Measurements from ENCODE around the gene GPR176.
"Not testable (repeated sequence)": the region's sequence is repeated elsewhere in the genome, so short reads cannot be mapped to it uniquely, and the experiment has no call there.

Gene GPR176

DNA sequence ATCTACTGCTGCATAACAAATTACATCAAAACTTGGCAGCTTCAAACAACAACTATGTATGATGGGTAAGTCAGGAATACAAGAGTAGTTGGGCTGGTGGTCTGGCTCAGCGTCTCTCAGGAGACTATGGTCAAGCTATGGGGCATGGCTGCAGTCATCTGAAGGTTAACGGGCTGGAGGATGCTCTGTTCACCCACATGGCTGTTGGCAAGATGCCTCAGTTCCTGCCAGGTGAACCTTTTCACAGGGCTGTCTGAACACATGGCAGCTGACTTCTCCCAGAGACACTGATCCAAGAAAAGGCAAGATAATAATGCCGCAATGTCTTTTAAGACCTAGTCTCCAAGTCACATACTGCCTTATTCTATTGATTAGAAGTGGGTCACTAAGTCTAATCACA lies 63.7 kb downstream of the GPR176 start:
- no peak for DNase-seq (ENCODE audit: low read depth in 2 of 2)

DNA sequence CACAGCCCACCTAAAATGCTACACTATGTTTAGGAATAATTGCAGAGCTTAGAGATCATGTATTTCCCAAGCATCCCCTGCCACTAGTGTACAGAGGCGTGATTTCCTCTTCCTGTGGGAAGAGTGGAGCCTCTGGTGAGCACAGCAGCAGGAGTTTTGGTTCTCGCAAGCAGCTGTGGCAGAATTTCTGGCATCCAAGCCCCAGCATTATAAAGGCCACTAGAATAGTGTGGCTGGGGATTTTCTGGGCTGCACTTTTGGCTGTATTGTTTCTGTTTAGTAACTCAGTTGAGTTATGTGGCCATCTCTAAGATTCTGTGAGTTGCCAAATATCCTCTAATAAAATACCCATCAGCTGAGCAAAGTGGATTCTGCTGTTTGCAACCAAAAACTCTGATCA lies 64.7 kb downstream of the GPR176 start:
- no peak for DNase-seq (ENCODE audit: low read depth in 2 of 2)

DNA sequence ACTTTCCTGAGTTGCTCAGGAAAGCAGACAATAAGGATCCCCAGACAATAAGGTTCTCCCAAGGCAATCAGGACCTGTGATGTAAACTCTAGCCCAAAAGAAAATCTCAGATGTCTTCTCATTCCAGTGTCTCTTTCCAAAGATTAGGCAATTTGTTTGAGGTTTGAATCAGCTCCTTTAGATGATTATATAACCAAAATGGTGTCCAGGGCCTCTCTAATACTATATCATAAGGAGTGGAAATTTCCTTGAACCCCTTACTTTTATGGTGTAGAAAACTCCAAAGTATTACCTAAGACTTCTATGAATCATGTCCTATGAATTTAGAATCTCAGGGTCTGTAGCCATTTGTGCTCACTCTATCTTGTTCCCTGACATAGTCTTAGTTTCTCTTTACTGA lies 65.9 kb downstream of the GPR176 start:
- no peak for DNase-seq (ENCODE audit: low read depth in 2 of 2)

DNA sequence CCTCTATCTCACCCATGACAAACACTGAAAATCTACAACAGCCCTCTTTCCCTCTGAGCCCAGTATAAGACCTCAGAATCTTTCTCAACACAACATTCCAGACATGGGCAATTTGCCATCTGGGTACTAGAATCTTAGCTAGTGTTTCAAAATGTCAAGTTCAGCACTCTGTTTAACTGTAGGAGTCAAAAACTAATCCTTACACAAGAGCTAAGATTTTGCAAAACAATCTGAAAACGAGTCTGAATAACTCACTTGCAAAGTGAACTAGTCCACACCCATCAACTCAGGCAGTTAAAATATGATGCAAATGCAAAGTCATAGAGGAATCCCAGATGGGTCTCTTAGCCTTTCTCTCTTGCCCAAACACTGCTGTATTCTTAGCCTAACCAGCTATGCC lies 67.8 kb downstream of the GPR176 start:
- no peak for DNase-seq (ENCODE audit: low read depth in 2 of 2)

DNA sequence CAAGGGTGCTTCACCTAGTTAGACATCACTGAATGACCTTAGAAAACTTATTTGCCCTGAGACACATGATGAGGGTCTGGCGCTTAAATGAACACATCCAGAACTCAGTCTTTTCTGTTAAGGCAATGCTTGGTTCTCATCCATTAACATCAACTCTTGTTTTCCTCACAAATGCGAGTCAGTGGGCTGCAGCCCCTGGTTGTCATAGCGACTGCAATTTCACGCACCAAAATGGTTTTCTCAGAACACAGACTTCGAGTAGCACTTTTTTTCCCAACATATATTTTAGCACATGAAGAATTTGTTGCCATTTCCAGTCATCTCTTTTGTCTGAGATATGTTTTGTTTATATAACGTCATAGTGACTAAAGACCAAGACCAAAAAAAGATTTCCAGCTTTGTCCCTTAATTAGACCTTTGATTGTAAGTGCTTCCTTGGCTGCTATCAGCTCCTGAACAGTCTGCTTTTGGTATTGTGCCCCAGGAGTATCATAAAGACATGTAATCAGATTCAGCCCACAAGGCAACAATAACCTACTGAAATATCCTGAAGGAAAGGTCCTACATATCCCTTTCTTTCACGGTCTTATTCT lies 68.5 kb downstream of the GPR176 start:
- no peak for DNase-seq (ENCODE audit: low read depth in 2 of 2)

DNA sequence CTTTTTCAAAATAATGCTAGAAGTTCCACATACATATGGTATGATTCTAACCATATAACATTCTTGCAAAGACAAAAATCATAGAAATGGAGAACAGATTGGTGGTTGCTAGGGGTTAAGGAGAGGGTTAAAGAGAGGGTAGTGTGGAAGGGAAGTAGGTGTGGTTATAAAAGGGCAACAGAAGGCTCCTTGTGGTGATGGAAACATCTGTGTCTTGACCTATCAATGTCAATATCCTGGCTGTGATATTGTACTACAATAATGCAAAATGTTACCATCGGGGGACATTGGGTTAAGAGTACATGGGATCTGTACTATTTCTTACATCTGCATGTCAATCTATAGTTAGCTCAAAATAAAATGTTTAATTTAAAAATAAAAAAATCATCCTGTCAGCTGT lies 69.6 kb downstream of the GPR176 start:
- no peak for DNase-seq (ENCODE audit: low read depth in 2 of 2)

DNA sequence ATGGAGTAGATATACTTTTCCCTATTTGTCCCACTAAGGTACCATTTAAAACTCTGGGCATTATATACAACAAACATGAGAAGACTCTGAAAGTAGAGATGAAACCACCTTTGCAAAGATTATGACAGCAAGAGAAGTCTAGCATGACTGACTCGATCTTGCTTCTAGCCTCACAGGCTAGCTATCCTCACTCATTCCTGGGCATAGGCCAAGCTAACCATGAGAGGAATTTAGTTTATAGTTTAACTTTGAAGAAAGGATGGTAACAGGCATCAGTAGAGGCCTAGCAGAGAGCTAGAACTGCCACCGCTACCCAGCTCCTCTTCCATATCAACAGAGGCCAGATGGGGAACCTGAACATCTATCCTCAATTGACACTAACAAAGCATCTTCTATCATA lies 74.0 kb downstream of the GPR176 start:
- DNase-seq (ENCODE audit: low read depth in 2 of 2): no peak

DNA sequence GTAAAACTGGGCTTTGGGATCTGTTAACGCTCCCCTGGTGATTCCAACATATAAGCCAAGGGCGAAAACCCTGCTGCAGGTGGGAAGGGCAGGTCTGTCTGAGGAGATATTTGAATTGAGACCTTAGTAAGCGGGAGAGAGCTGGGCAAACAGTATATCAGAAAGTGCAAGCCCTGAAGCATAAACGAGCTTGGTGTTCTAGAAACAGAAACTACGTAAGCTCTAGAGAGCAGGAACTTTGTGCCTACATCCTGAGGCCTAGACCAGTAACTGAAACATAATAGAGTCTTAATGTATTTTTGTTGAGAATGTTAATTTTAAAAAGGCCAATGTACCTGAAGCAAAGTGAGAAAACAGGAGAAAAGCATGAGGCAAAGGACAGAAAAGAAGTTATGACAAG lies 74.5 kb downstream of the GPR176 start:
- no peak for DNase-seq (ENCODE audit: low read depth in 2 of 2)

DNA sequence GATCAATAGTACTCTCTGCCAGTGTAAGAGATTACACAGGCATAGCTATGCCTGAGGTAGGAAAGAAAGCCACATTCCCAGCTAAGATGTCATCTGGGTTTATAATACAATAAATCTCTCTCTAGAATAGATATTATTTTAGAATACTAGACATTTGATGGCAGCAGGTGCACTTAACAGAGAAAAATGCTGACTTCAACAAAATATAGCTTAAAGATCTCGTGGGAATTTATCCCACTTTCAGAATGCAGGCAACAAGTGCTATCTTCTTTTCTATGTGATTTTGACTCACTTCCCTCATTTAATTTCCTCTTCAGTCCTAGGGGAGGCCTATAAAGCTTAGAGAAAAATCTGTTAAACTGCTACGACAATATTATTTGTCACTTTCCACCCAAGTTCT lies 76.5 kb downstream of the GPR176 start:
- DNase-seq (ENCODE audit: low read depth in 2 of 2): no peak

DNA sequence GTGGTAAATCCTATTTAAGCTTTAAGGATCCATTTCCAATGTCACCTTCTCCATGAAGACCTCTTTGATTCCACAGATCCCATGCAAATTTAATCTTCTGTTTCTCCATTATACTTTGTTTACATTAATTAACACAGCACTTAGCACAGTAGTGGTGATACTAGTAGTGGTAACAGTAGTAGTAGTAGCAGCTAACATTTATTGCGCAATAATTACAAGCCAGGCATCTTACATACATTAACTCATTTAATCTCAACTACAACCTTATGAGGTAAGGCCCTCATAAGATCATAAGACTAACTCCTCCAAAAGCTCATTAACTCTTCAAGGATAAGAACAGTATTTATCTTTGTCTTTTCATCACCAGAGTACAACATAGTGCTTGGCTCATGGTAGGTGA lies 82.6 kb downstream of the GPR176 start:
- no peak for DNase-seq (ENCODE audit: low read depth in 2 of 2)

DNA sequence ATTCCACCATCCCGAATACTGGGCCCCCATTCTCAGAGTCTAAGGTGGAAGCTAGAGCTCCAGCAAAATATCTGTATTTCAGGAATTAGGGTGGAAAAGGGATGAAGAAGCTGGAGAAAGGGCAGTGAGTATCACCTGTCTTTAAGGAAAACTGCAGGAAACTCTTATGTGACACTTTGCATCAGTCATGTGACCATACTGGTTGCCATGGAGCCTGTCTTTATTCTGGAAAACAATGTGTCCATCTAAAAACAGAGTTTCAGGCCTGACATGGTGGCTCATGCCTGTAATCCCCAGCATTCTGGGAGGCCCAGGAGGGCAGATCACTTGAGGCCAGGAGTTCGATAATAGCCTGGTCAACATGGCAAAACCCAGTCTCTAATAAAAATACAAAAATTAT lies 84.5 kb downstream of the GPR176 start:
- no peak for DNase-seq (ENCODE audit: low read depth in 2 of 2)

DNA sequence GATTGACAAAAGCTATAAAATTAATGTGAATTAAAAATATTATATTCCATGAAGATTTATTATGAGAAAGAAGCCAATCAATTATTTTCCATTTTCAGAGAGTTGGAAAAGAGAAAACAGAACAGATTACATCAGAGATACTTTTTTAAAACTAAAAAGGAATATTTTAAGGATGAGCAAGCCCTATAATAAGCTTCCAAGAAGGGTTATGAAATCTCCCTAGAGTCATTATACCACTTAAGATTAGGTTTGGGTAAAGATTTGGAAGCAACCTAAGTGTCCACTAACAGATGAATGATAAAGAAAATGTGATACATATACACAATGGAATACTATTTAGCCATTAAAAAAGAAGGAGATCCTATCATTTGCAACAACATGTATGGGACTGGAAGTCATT lies 85.8 kb downstream of the GPR176 start:
- no peak for DNase-seq (ENCODE audit: low read depth in 2 of 2)

DNA sequence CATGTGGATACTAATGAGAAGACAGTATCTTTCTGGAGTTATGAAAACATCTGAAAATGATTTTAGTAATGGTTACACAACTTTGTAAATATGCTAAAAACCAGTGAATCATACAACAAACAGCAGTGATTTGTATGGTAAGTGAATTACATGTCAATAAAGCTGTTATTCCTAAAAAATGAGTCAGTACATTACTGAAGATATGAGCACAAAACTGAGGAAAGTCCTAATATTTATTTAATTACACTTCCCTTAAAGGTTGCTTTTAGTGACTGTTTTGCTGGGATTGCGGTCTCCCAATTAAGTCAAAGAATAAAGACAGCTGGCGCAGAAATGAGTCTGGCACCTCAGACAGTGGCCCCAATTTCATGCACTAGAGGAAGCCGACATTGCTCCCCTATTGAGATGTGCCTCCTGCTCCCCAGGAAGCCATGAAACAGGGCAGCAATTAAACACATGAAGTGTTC lies 86.5 kb downstream of the GPR176 start:
- no peak for DNase-seq (ENCODE audit: low read depth in 2 of 2)

DNA sequence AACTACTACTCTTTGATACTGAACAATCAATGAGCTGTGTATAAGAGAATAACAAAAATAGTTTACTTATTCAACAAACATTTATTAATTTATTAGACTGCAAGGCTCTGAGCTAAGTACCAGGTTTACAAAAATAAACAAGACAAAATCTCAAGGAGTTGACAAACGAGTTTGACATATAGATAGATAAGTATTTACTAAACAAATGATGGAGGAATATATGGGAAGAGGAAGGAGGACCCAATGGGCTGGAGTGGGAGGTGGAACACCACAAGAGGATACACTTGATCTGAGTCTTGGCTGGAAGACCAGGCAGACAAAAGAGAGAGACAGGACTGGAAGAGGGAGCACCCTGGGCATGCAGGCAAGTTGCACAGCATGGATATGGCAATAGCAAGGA lies 89.9 kb downstream of the GPR176 start:
- no peak for DNase-seq (ENCODE audit: low read depth in 2 of 2)

DNA sequence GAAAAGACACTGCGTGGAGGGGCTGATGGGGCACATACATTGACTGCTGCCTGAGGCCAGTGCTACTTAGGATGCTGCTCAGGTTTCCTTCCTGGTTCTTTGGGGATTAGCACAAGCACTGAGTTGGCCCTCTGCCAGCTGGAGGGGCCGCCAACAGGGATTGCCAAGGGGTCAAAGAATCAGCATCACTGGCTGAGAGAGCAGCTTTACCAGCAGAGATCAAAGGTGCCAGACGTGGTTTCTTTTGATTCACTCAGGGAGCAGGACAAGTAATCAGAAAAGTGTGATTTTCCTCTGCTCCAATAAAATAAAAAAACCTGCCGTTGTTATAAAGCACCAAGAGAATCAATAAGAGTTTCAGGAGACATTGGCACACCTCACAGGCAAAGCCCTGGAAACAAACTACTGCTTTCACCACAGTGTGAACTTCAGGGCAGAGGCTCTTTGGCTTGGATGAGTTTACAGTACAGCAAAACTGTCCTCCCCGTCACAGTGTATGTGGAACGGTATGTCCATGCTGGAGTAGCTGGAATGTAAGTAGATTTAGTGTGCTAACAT lies 91.6 kb downstream of the GPR176 start:
- DNase-seq (ENCODE audit: low read depth in 2 of 2): no peak

DNA sequence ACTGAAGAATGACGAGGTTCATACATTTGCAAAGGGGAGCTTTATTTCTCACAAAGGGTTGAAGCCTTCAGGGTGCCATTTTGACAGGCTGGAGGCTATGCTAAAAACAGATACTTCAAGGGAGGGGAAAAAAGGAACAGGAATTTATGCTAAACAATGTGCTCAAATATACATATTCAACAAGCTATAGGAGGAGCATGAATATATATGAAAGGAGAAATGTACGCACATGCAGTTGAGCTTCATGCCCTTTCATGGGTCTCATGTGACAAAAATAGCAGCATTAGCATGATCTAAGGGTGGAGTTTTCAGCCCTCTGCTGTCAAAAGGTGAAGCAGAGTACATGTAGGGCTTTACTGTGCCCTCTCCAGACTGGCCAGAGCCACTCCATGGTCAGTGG lies 93.1 kb downstream of the GPR176 start:
- DNase-seq (ENCODE audit: low read depth in 2 of 2): no peak

DNA sequence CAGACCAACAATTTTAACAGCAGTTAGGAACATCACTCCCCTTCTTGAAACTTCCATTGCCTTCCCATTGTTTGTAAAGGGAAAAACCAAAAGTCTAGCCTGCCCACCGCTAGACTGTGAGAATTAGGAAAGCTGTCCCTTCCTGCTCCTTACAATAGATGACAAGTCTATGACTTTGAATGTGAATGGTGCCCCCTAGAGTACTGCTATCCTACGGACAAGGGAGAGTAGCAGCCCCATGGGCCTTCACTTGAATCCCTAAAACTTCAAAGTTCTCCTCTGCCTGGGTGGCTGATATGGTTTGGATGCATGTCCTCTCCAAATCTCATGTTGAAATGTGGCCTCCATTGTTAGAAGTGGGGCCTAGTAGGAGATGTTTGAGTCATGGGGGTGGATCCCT lies 96.4 kb downstream of the GPR176 start:
- DNase-seq (ENCODE audit: low read depth in 2 of 2): no peak

DNA sequence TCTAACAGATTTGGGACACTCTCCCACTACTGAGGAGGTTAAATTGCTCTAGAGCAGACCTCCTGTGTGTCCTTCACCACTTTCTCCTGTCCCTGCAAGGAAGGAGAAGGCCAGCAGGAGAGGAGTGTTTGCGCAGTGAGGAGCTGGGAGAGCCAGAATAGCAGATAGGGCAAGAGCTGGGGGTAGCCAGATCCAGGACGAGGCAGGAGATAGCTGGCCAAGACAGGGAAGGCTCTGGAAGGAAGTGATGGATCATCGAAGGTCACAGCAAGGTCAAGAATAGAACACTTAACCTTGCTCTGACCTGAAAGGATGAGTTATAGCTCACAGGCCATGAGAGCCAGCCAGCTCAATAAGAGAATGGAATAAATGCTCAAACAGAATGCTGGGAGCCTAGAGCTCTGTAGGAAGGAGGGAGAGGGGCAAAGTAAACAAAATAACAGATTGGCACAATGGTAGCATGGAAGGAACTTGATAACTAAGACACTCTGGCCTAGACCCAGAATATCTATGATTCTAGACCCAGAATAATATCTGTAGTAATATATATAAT lies 99.9 kb downstream of the GPR176 start:
- no peak for DNase-seq (ENCODE audit: low read depth in 2 of 2)

DNA sequence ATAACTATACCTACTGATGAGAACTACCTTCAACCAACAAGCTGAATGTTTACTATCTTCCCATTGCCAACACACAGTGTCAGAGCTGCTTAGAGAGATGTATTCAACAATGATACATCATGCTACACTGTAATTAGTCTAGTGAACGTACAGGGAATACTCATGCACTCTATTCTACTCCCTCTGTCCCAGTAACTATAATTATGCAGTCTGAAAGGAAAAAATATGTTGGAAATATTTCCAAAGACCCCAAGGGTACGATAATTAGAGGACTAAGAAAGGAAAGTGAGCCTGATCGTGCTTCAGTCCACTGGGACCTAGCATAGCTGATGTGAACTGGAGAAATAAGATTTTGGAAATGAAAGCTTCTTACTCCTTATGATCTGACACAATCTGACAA lies 100.5 kb downstream of the GPR176 start:
- DNase-seq (ENCODE audit: low read depth in 2 of 2): no peak

DNA sequence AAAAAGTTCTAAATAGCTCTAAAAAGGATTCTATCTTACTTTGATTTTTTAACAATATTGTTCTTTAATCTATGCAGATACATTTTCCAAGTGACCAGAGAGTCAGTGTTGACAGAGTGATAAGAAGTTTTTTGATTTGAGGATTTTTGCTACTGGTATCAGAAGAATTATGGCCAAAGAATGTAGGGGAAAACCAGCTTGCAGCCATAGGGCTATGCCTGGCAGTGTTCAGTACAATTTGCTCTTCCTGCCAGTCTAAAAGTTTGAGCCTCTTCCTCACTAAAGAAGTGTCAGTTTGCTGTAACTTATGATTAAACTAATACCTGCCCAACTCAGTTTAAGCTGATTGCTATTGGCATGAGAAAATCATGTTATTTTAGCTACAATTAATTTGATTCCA lies 102.2 kb downstream of the GPR176 start:
- DNase-seq (ENCODE audit: low read depth in 2 of 2): no peak

DNA sequence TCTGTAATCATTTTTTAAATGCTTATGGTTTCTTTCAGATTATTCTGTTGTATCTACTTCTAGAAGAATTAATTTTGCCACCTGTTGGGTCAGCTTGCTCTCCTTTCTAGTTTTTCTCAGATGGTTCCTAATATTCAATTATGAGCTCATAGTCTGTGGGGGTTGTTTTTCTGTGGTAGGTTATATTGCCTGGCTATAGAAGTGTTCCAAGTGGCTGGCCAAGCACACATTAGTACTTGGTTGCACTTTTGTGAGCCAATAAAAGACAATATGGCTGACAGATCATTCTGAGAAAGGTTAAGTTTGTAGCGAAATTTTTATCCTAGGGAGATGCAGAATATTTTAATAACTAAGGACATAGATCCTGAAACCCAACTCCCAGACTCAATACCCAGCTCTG lies 105.6 kb downstream of the GPR176 start:
- no peak for DNase-seq (ENCODE audit: low read depth in 2 of 2)

DNA sequence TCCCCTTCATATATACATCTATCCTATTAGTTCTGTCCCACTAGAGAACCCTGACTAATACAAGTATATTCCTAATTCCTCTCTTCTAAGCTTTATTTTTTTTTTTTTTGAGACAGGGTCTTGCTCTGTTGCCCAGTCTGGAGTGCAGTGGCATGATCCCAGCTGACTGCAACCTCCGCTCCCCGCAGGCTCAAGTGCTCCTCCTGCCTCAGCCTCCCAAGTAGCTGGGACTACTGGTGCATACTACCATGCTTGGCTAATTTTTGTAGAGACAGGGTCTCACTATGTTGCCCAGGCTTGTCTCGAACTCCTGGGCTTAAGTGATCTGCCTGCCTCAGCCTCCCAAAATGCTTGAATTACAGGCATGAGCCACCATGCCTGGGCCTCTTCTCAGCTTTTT lies 107.4 kb downstream of the GPR176 start:
- DNase-seq (ENCODE audit: low read depth in 2 of 2): not testable (repeated sequence)

DNA sequence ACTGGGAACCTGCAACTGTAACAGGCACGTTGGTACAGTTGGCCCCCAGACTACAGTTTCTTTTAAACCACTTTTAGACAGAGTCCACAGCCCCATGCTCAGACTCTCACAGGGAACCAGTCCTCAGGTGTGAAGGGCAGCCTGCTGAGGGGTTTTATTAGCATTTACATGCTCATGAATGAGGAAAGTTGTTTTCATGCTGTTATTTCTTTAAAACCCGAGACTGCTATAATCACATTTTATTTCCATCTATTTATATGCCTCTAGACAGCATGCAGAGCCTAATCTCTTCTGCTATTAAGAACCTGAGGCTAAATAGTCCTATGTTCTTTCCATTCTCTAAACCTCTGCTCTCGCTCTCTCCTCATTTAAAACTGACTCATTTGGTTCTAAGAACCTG lies 111.2 kb downstream of the GPR176 start:
- no peak for DNase-seq (ENCODE audit: low read depth in 2 of 2)

DNA sequence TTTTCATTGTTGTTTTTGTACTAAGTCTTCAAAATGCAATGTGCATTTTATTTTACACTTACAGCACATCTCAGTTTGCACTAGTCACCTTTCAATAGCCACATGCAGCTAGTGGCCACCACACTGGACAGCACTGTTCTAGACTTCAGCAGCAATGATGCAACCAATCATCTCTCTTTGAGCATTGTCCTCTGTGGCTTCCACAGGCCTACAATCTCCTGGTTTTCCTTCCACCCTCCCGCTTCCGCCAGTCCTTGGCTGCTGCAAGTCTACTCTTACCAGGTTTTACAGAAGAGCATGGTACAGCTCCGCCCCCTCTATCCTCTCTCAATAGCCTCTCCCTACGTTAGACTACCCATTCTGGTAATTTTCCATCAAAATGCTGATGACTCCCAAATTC lies 112.3 kb downstream of the GPR176 start:
- DNase-seq (ENCODE audit: low read depth in 2 of 2): no peak
